Right ventricle myocardium inferior (tissue), 1 donor: ENCODE measurements around the gene MAN1A1. TPM values are rescaled to one million over a fixed set of nuclear protein-coding genes. Genes with fewer than 3 reads are reported as not detected.

Experiments
- ATAC-seq: fragments of 200-7000 bp; cut with Tn5 transposase; one replicate; pipeline ENCODE4 v1.9.1; 2020; ENCODE audit warnings: mild to moderate bottlenecking, moderate library complexity
- DNase-seq: peaks from one replicate; pipeline ENCODE4 v3.0.0; 2021; ENCODE audit errors: missing footprints
- intact Hi-C: fragments of 100-400 bp; cut with DNase I; formaldehyde crosslinking; loops from one replicate; pipeline ENCODE4 v1.11.0; 2022
- total RNA-seq: library from RNA; stranded (reverse); fragmentation: NEBNext Ultra II Directional; extraction: Animal tissue kit (Norgen Biotek cat#: 25700); gene quantifications from one replicate; pipeline ENCODE4 v1.2.1, GENCODE V29; 2021
- donor health status: DM: no; HTN: yes; CAD: no; lungs with severe emphysema.

MAN1A1 gene
- total RNA-seq, 1 donor from 2014 or later, result 22.4 TPM

GRCh38 chr6:119330520-119331113 is 18.9 kb downstream of the MAN1A1 start:
- no peak for DNase-seq
- intact Hi-C loops, result no loop called here
- no peak for ATAC-seq

- no peak for ATAC-seq
- intact Hi-C loops, result no loop called here
- no peak for DNase-seq
Observed at GRCh38 chr6:119329794-119330180, 19.8 kb downstream of the MAN1A1 start.

GRCh38 chr6:119328892-119329793 is 20.4 kb downstream of the MAN1A1 start:
- ATAC-seq (no peak), DNase-seq (no peak)

GRCh38 chr6:119328254-119328653 is 21.3 kb downstream of the MAN1A1 start:
- DNase-seq, result no peak
- intact Hi-C loops, result no loop called here
- no peak for ATAC-seq

More at GRCh38 chr6:119328892-119329793, 20.4 kb downstream of the MAN1A1 start:
- intact Hi-C loops, result no loop called here

GRCh38 chr6:119327810-119328209 is 21.8 kb downstream of the MAN1A1 start:
- ATAC-seq (no peak), DNase-seq (no peak)
- intact Hi-C loops, result no loop called here

- intact Hi-C loops, result no loop called here
- DNase-seq, result no peak
- ATAC-seq, result no peak
Observed at GRCh38 chr6:119326291-119327005, 23.1 kb downstream of the MAN1A1 start.

- intact Hi-C loops, result no loop called here
- ATAC-seq, result no peak
- DNase-seq, result no peak
Observed at GRCh38 chr6:119325559-119326265, 23.8 kb downstream of the MAN1A1 start.

- no peak for ATAC-seq
- DNase-seq, result no peak
- intact Hi-C loops, result no loop called here
Observed at GRCh38 chr6:119324718-119325117, 24.8 kb downstream of the MAN1A1 start.

- DNase-seq (no peak), ATAC-seq (no peak)
- intact Hi-C loops, result no loop called here
Observed at GRCh38 chr6:119323931-119324330, 25.6 kb downstream of the MAN1A1 start.

GRCh38 chr6:119323478-119323877 is 26.1 kb downstream of the MAN1A1 start:
- intact Hi-C loops, result no loop called here
- no peak for DNase-seq
- no peak for ATAC-seq

- ATAC-seq (no peak), DNase-seq (no peak)
- intact Hi-C loops, result no loop called here
Observed at GRCh38 chr6:119322715-119323350, 26.7 kb downstream of the MAN1A1 start.

- DNase-seq (no peak), ATAC-seq (peak; percentile 23)
- intact Hi-C loops, result no loop called here
Observed at GRCh38 chr6:119322034-119322433, 27.5 kb downstream of the MAN1A1 start.

- intact Hi-C loops, result no loop called here
- no peak for DNase-seq
- ATAC-seq, result no peak
Observed at GRCh38 chr6:119319694-119320093, 29.9 kb downstream of the MAN1A1 start.

GRCh38 chr6:119318730-119319129 is 30.8 kb downstream of the MAN1A1 start:
- ATAC-seq (no peak), DNase-seq (no peak)
- intact Hi-C loops, result no loop called here

GRCh38 chr6:119318176-119318575 is 31.4 kb downstream of the MAN1A1 start:
- intact Hi-C loops, result no loop called here
- ATAC-seq (no peak), DNase-seq (no peak)

GRCh38 chr6:119317007-119317406 is 32.6 kb downstream of the MAN1A1 start:
- intact Hi-C loops, result no loop called here
- DNase-seq (no peak), ATAC-seq (no peak)

- intact Hi-C loops, result no loop called here
- DNase-seq (no peak), ATAC-seq (no peak)
Observed at GRCh38 chr6:119314885-119315272, 34.7 kb downstream of the MAN1A1 start.

- DNase-seq, result no peak
- no peak for ATAC-seq
- intact Hi-C loops, result no loop called here
Observed at GRCh38 chr6:119313937-119314884, 35.4 kb downstream of the MAN1A1 start.
